ENCODE data around the gene PUM1. TPM values are rescaled to one million over a fixed set of nuclear protein-coding genes. Genes with fewer than 3 reads are reported as not detected.

PUM1 gene
- total RNA-seq, 6 experiments from 2014 or later: 83.6 to 95.4 (median 90.8) TPM

DNA sequence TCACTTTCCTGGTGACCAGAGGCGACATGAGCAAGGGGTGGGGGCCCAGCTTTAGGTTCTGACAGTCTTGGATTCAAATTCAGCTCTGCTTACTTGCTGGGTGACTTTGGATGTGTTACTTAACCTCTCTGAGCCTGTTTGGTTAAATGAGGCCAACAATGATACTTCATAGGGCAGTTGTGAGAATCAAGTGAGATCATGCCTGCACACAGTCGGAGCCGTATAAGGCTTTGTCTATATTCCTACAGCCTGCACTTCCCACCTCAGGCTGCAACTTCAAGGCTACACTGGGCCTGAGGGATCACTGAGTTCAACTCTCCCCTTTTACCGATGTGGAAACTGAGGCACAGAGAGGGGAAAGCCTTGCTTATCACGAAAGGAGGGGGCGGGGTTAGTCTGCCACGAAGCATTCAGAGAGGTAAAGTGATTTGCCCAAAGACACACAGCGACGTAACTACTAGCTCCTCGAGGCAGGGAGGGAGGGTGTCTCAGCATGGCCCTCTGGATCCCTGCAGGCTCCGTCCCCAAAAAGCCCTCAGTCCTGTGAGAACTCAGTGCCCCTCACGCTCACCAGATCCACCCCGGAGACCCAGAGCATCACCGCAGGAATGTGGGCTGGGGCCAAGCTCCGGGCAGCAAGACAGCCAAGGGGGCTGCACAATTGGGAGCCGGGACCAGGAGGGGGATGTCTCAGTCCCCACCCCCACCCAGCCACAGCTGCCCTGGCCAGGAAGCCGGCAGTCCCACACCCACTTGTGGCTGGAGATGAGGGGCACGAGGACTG lies 181.9 kb downstream of the PUM1 start:
- Mint-ChIP-seq H3K4me3 (no peak overlapping the region), H3K27me3 (ENCODE audit: insufficient read depth) (no peaks in the 10 kb centered on the region; the same call in 1 of the 2 replicates), H3K27ac (no peak overlapping the region), H3K4me1 (ENCODE audit: low read depth) (peaks cover 31% of the 10 kb centered on the region), H3K9me3 (no peaks in the 10 kb centered on the region), H3K36me3 (ENCODE audit: low read depth) (no peaks in the 10 kb centered on the region)
- TF ChIP-seq, protein P1, sequence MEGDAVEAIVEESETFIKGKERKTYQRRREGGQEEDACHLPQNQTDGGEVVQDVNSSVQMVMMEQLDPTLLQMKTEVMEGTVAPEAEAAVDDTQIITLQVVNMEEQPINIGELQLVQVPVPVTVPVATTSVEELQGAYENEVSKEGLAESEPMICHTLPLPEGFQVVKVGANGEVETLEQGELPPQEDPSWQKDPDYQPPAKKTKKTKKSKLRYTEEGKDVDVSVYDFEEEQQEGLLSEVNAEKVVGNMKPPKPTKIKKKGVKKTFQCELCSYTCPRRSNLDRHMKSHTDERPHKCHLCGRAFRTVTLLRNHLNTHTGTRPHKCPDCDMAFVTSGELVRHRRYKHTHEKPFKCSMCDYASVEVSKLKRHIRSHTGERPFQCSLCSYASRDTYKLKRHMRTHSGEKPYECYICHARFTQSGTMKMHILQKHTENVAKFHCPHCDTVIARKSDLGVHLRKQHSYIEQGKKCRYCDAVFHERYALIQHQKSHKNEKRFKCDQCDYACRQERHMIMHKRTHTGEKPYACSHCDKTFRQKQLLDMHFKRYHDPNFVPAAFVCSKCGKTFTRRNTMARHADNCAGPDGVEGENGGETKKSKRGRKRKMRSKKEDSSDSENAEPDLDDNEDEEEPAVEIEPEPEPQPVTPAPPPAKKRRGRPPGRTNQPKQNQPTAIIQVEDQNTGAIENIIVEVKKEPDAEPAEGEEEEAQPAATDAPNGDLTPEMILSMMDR (IDR thresholded peaks at IDR 0.05): no peak
- DNase-seq: no peak

DNA sequence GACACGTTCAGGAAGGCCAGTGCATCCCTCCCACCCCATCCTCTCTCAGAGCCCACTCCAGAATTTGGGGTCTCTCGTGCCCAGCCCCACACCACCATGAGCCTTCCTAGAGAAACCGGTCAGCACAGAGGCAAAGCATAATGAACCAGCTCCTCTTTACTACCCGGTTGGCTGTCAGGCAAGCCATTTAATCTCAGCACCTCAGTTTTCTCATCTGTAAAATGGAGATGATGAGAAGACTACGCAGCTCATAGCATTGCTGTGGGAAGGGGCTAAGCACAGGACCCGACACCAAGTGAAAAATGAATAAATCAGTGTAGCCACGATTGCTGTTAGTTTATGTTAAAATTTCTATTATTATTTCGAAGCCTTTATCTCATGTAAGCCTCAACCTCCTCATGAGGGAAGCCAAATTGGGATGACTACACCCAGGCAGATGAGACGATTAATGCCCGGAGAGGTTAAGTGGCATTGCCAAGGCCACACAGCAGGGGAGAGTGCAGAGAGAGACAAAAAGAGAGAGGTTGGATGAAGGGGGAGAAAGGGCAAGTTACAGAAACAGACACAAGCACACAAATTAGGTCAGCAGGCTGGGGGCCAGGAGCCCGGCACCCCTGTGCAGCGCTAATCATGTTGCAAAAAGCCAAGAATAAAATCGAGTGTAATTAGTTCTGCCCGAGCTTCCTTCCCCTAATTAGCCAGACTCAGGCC lies 182.7 kb downstream of the PUM1 start:
- TF ChIP-seq, protein P1 (IDR thresholded peaks at IDR 0.05): no peak
- Mint-ChIP-seq H3K27ac (no peak overlapping the region), H3K36me3 (ENCODE audit: low read depth) (no peaks in the 10 kb centered on the region), H3K4me1 (ENCODE audit: low read depth) (peaks cover 28% of the 10 kb centered on the region), H3K27me3 (ENCODE audit: insufficient read depth) (no peaks in the 10 kb centered on the region; the same call in 1 of the 2 replicates), H3K4me3 (no peak overlapping the region), H3K9me3 (no peaks in the 10 kb centered on the region)
- no peak for DNase-seq

Other genes starting within 250 kb of the PUM1 start
- gene SDC3, start 157.0 kb downstream of the PUM1 start, total RNA-seq (2021; fragmentation: NEBNext Ultra II Directional; extraction: Animal tissue kit (Norgen Biotek cat#: 25700)): 10 to 100 TPM; 50.9 to 60.5 (median 56.7) TPM
- gene NKAIN1, start 174.2 kb upstream of the PUM1 start, total RNA-seq (2021; fragmentation: NEBNext Ultra II Directional; extraction: Animal tissue kit (Norgen Biotek cat#: 25700)): not detected
- gene SNRNP40, start 231.1 kb upstream of the PUM1 start, total RNA-seq (2021; fragmentation: NEBNext Ultra II Directional; extraction: Animal tissue kit (Norgen Biotek cat#: 25700)): 10 to 100 TPM; 37.8 to 50.7 (median 46.1) TPM
- 10 to 100 TPM; 37.4 to 42.3 (median 38.6) TPM for gene ZCCHC17, start 231.3 kb upstream of the PUM1 start, total RNA-seq (2021; fragmentation: NEBNext Ultra II Directional; extraction: Animal tissue kit (Norgen Biotek cat#: 25700))

All from HFFc6 (cell line).